BLaER1 treated with 17β-estradiol and CSF1 and Interleukin-3, amounts not matched to agents 10 nM and 100 nM (cell line): ENCODE measurements around the gene CCDC82.

Experiments
- H3K27ac ChIP-seq, 11 experiments: shearing (Covaris generic); formaldehyde crosslinking; 2 replicates each; pipeline ENCODE4 v1.8.1; 2022
- H3K27me3 ChIP-seq, 11 experiments: shearing (Covaris generic); formaldehyde crosslinking; 2 replicates each; pipeline ENCODE4 v1.8.1; 2022
- H3K36me3 ChIP-seq, 11 experiments: shearing (Covaris generic); formaldehyde crosslinking; 2 replicates each; pipeline ENCODE4 v1.8.1; 2022
- H3K4me1 ChIP-seq, 10 experiments: shearing (Covaris generic); formaldehyde crosslinking; 2 replicates each; pipeline ENCODE4 v1.8.1; 2022
- H3K4me2 ChIP-seq, 11 experiments: shearing (Covaris generic); formaldehyde crosslinking; 2 replicates each; pipeline ENCODE4 v1.8.1; 2022
- H3K4me3 ChIP-seq, 10 experiments: shearing (Covaris generic); formaldehyde crosslinking; 2 replicates each; pipeline ENCODE4 v1.8.1; 2022
- H3K9ac ChIP-seq, 11 experiments: shearing (Covaris generic); formaldehyde crosslinking; 2 replicates each; pipeline ENCODE4 v1.8.1; 2022
- H3K9me3 ChIP-seq, 11 experiments: shearing (Covaris generic); formaldehyde crosslinking; replicated peaks in 1 of 11; 2 replicates each; pipeline ENCODE4 v1.8.1; 2022
- H4K20me1 ChIP-seq, 11 experiments: shearing (Covaris generic); formaldehyde crosslinking; 2 replicates each; pipeline ENCODE4 v1.8.1; 2022
- Cebpa-rat ChIP-seq, 11 experiments: shearing (Covaris generic); IDR thresholded peaks; 2 replicates each; pipeline ENCODE4 v1.8.1; 2022

CCDC82 gene

GRCh38 chr11:96330511-96330859, 59.2 kb downstream of the CCDC82 start:
- Histone ChIP-seq H3K4me1 (peaks cover 0 to 89% (median 8%) of the 10 kb centered on the region in 10 experiments; a peak in 11 of 20 replicates), H3K9ac (no peak overlapping the region)

GRCh38 chr11:96329855-96330510, 59.7 kb downstream of the CCDC82 start:
- peaks cover 0 to 100% (median 0%) of the 10 kb centered on the region in 11 experiments; a peak in 5 of 22 replicates for H4K20me1 ChIP-seq
- H3K27me3 ChIP-seq: no peaks in the 10 kb centered on the region
- H3K36me3 ChIP-seq: peaks cover 0 to 75% (median 0%) of the 10 kb centered on the region in 11 experiments; a peak in 6 of 22 replicates
- peak overlapping the region in 4 of 11 experiments; percentile 8 to 97 (median 46); a peak in 4 of 22 replicates for H3K4me2 ChIP-seq
- TF ChIP-seq Cebpa-rat (IDR thresholded peaks at IDR 0.05): no peak
- H3K9ac ChIP-seq: no peak overlapping the region
- H3K27ac ChIP-seq: no peak overlapping the region
- no peak overlapping the region for H3K4me3 ChIP-seq
- 0 out of 22 replicates have a peak, but pooled peaks cover 0 to 7% (median 0%) of the 10 kb centered on the region in 11 experiments for H3K9me3 ChIP-seq
- peaks cover 0 to 89% (median 8%) of the 10 kb centered on the region in 10 experiments; a peak in 11 of 20 replicates for H3K4me1 ChIP-seq

More at GRCh38 chr11:96330511-96330859, 59.2 kb downstream of the CCDC82 start:
- peaks cover 0 to 76% (median 0%) of the 10 kb centered on the region in 11 experiments; a peak in 6 of 22 replicates for H3K36me3 ChIP-seq
- H3K27ac ChIP-seq: no peak overlapping the region
- no peak overlapping the region for H3K4me3 ChIP-seq
- H3K9me3 ChIP-seq: 0 out of 22 replicates have a peak, but pooled peaks cover 0 to 7% (median 0%) of the 10 kb centered on the region in 11 experiments
- H3K4me2 ChIP-seq: peak overlapping the region in 4 of 11 experiments; percentile 8 to 97 (median 46); a peak in 5 of 22 replicates
- peaks cover 0 to 100% (median 0%) of the 10 kb centered on the region in 11 experiments; a peak in 5 of 22 replicates for H4K20me1 ChIP-seq
- TF ChIP-seq Cebpa-rat (IDR thresholded peaks at IDR 0.05): peak in 2 of 11 experiments; percentile 62 to 65; a peak in 4 of 22 replicates
- no peaks in the 10 kb centered on the region for H3K27me3 ChIP-seq

GRCh38 chr11:96329419-96329818, 60.3 kb downstream of the CCDC82 start:
- no peak for TF ChIP-seq Cebpa-rat (IDR thresholded peaks at IDR 0.05)
- Histone ChIP-seq H3K4me3 (no peak overlapping the region), H3K4me2 (peak overlapping the region in 2 of 11 experiments; percentile 66 to 97; a peak in 3 of 22 replicates), H3K4me1 (peaks cover 0 to 84% (median 8%) of the 10 kb centered on the region in 10 experiments; a peak in 11 of 20 replicates), H3K36me3 (peaks cover 0 to 75% (median 0%) of the 10 kb centered on the region in 11 experiments; a peak in 6 of 22 replicates), H3K27me3 (no peaks in the 10 kb centered on the region), H3K27ac (no peak overlapping the region), H3K9me3 (0 out of 22 replicates have a peak, but pooled peaks cover 0 to 7% (median 0%) of the 10 kb centered on the region in 11 experiments), H4K20me1 (peaks cover 0 to 100% (median 0%) of the 10 kb centered on the region in 11 experiments; a peak in 5 of 22 replicates), H3K9ac (no peak overlapping the region)

- Histone ChIP-seq H3K4me2 (0 out of 22 replicates have a peak overlapping the region, but pooled peaks of 1 of the 11 experiments have one; percentile 97), H3K9me3 (0 out of 22 replicates have a peak, but pooled peaks cover 0 to 7% (median 0%) of the 10 kb centered on the region in 11 experiments), H3K4me1 (peaks cover 0 to 75% (median 8%) of the 10 kb centered on the region in 10 experiments; a peak in 11 of 20 replicates), H3K27me3 (no peaks in the 10 kb centered on the region), H3K36me3 (peaks cover 0 to 75% (median 0%) of the 10 kb centered on the region in 11 experiments; a peak in 6 of 22 replicates), H3K4me3 (no peak overlapping the region), H4K20me1 (peaks cover 0 to 100% (median 0%) of the 10 kb centered on the region in 11 experiments; a peak in 5 of 22 replicates), H3K27ac (no peak overlapping the region), H3K9ac (no peak overlapping the region)
- no peak for TF ChIP-seq Cebpa-rat (IDR thresholded peaks at IDR 0.05)
Observed at GRCh38 chr11:96328395-96329010, 61.2 kb downstream of the CCDC82 start.

DNA sequence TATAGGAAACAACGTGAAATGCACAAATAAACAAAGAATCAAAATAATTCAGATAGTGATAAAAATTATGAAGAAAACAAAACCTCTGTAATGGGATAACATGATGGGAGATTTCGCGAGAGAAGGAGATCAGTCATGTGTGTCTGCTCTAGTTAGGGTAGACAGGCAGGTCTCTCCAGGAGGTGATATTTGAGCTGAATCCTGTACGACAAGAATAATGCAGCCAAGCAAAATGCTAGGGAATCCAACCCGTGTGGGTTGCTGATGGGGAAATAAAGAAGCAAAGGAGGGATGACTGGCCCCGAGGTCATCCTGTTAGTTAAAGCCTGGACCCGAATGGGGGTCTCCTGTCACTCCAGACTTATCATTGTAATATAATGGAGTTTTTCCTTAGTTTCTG, 62.8 kb downstream of the CCDC82 start:
- Histone ChIP-seq H3K4me2 (no peak overlapping the region), H3K27me3 (no peaks in the 10 kb centered on the region), H3K27ac (no peak overlapping the region), H4K20me1 (peaks cover 0 to 100% (median 0%) of the 10 kb centered on the region in 11 experiments; a peak in 5 of 22 replicates), H3K36me3 (peaks cover 0 to 89% (median 0%) of the 10 kb centered on the region in 11 experiments; a peak in 6 of 22 replicates), H3K9ac (no peak overlapping the region), H3K9me3 (0 out of 22 replicates have a peak, but pooled peaks cover 0 to 7% (median 0%) of the 10 kb centered on the region in 11 experiments), H3K4me3 (no peak overlapping the region), H3K4me1 (peaks cover 0 to 63% (median 5%) of the 10 kb centered on the region in 10 experiments; a peak in 11 of 20 replicates)
- no peak for TF ChIP-seq Cebpa-rat (IDR thresholded peaks at IDR 0.05)

DNA sequence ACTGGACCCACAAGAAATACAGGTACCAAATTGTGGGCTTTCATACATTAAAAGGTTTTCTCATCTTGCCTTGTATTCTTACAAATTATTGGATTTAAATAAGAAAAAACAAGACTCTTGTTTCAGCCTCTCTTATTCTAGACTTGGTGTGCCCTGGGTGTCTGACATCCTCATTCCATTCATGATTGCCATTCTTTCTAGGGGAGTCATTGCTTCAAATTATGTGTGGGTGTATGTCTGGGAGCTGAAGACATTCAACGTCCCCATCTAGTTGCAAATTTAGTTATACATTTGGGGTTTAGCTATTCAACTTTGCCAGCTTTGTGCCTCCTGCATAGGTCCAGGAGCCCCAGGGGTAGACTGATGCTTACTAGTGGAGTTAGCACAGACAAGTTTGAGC, 64.8 kb downstream of the CCDC82 start:
- Histone ChIP-seq H3K9me3 (no peaks in the 10 kb centered on the region), H3K27ac (no peak overlapping the region), H3K36me3 (peaks cover 0 to 96% (median 0%) of the 10 kb centered on the region in 11 experiments; a peak in 5 of 22 replicates), H4K20me1 (peaks cover 0 to 100% (median 0%) of the 10 kb centered on the region in 11 experiments; a peak in 5 of 22 replicates), H3K27me3 (no peaks in the 10 kb centered on the region), H3K4me2 (no peak overlapping the region), H3K4me1 (peaks cover 0 to 62% (median 0%) of the 10 kb centered on the region in 10 experiments; a peak in 5 of 20 replicates), H3K4me3 (no peak overlapping the region), H3K9ac (no peak overlapping the region)
- no peak for TF ChIP-seq Cebpa-rat (IDR thresholded peaks at IDR 0.05)

DNA sequence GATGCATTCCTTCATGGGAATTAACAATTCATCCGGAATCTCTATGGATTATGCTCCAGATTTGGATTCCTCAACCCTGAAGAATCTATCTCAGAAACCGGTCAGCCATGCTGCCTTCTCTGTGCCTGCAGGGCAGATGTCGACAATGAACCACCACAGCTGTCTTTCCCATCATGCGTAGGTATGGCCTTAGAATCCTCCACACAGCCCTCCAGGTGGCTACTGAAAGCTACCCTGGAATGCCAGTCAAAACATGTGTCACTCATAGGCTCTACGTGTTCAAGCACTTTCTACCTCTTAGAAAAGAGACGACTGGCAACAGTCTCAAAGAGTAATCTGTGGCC, 66.1 kb downstream of the CCDC82 start:
- no peaks in the 10 kb centered on the region for H3K27me3 ChIP-seq
- H3K4me3 ChIP-seq: no peak overlapping the region
- H3K36me3 ChIP-seq: peaks cover 0 to 95% (median 0%) of the 10 kb centered on the region in 11 experiments; a peak in 5 of 22 replicates
- peaks cover 0 to 62% (median 0%) of the 10 kb centered on the region in 10 experiments; a peak in 5 of 20 replicates for H3K4me1 ChIP-seq
- H3K9ac ChIP-seq: no peak overlapping the region
- TF ChIP-seq Cebpa-rat (IDR thresholded peaks at IDR 0.05): no peak
- no peak overlapping the region for H3K27ac ChIP-seq
- no peak overlapping the region for H3K4me2 ChIP-seq
- peaks cover 0 to 100% (median 0%) of the 10 kb centered on the region in 11 experiments; a peak in 5 of 22 replicates for H4K20me1 ChIP-seq
- no peaks in the 10 kb centered on the region for H3K9me3 ChIP-seq

- Histone ChIP-seq H3K9ac (no peak overlapping the region), H3K27me3 (no peaks in the 10 kb centered on the region), H3K4me1 (peaks cover 0 to 65% (median 0%) of the 10 kb centered on the region in 10 experiments; a peak in 6 of 20 replicates), H4K20me1 (peaks cover 0 to 100% (median 0%) of the 10 kb centered on the region in 11 experiments; a peak in 5 of 22 replicates), H3K4me2 (no peak overlapping the region), H3K4me3 (no peak overlapping the region), H3K27ac (no peak overlapping the region), H3K9me3 (no peaks in the 10 kb centered on the region), H3K36me3 (peaks cover 0 to 90% (median 0%) of the 10 kb centered on the region in 11 experiments; a peak in 5 of 22 replicates)
- TF ChIP-seq Cebpa-rat (IDR thresholded peaks at IDR 0.05): no peak
Observed at GRCh38 chr11:96322775-96323641, 66.7 kb downstream of the CCDC82 start.
